HepG2 (cell line): ENCODE measurements around the gene AGAP3. TPM values are rescaled to one million over a fixed set of nuclear protein-coding genes. Genes with fewer than 3 reads are reported as not detected.

Source experiments
- ATAC-seq: fragments of 200-7000 bp; cut with Tn5 transposase; 3 replicates; pipeline ENCODE4 v1.9.1; 2020; ENCODE audit warnings: mild to moderate bottlenecking, moderate library complexity
- BruUV-seq: library from RNA; stranded (reverse); fragments of 400-500 nt; replicated peaks from 2 replicates; lab custom pipeline; 2021; lab: Mats Ljungman, UMichigan
- CTCF ChIA-PET: fragments of 300-600 bp; formaldehyde crosslinking; extraction: SDS; loops from one replicate; lab custom pipeline; 2021; ENCODE audit warnings: low total read pairs, inconsistent platforms, low intra/inter-chr PET ratio; lab: Yijun Ruan, JAX
- POLR2A ChIA-PET: fragments of 350-600 bp; sonication (Branson Sonifier 250); formaldehyde crosslinking; loops from one replicate; lab custom pipeline; 2020; ENCODE audit warnings: antibody characterized with exemption, inconsistent platforms; lab: Yijun Ruan, JAX
- DNase-seq: peaks from one replicate; pipeline ENCODE4 v3.0.0-alpha.2; 2015; ENCODE audit warnings: low spot score
- FAIRE-seq: peaks from 3 replicates; lab custom pipeline; 2011; peaks lifted over from hg19 to GRCh38; lab: Jason Lieb, UNC
- H2AFZ ChIP-seq: one replicate; pipeline ENCODE4 v1.6.1; 2011; ENCODE audit warnings: low read length, inconsistent platforms
- H3K27ac ChIP-seq: fragments of 300-600 bp; 3 replicates; pipeline ENCODE4 v1.8.0; 2011; ENCODE audit warnings: mixed run types, mild to moderate bottlenecking, mixed read lengths, low read length, inconsistent platforms; ENCODE audit not compliant: insufficient read depth; ENCODE audit errors: extremely low read length
- H3K27me3 ChIP-seq, 2 experiments: fragments of 200-600 bp in 1 of 2; 2 replicates in 1 of 2; 3 replicates in 1 of 2; pipeline versions ENCODE4 v1.6.0 to v1.8.0; 2011; ENCODE audit warnings: low read length in 2 of 2, mild to moderate bottlenecking in 2 of 2, moderate library complexity in 2 of 2, inconsistent platforms in 1 of 2; ENCODE audit not compliant: insufficient read depth in 2 of 2, control insufficient read depth in 1 of 2
- H3K36me3 ChIP-seq, 2 experiments: fragments of 200-600 bp in 1 of 2; replicated peaks in 1 of 2; 2 replicates in 1 of 2; 3 replicates in 1 of 2; pipeline versions ENCODE4 v1.5.1 to v1.8.0; 2011; ENCODE audit warnings: low read length in 2 of 2, inconsistent platforms in 1 of 2; ENCODE audit not compliant: insufficient read depth in 2 of 2, control insufficient read depth in 1 of 2
- H3K4me1 ChIP-seq: 2 replicates; pipeline ENCODE4 v1.5.1; 2012; ENCODE audit warnings: low read length, inconsistent platforms; ENCODE audit not compliant: insufficient read depth
- H3K4me2 ChIP-seq: 2 replicates; pipeline ENCODE4 v1.6.0; 2011; ENCODE audit warnings: low read depth, low read length, inconsistent platforms
- H3K4me3 ChIP-seq, 3 experiments: fragments of 200-600 bp in 1 of 3; sonication (generic), shearing (Covaris generic) in 1 of 3; replicated peaks in 1 of 3; 2 replicates each; pipeline ENCODE4 v1.5.1; 2011 to 2016; ENCODE audit warnings: low read length in 3 of 3, inconsistent platforms in 2 of 3, low read depth in 2 of 3, mild to moderate bottlenecking in 2 of 3, control low read depth in 1 of 3, mixed read lengths in 1 of 3; ENCODE audit not compliant: insufficient read depth in 1 of 3
- H3K79me2 ChIP-seq: one replicate; pipeline ENCODE4 v1.6.1; 2011; ENCODE audit warnings: low read length, inconsistent platforms; ENCODE audit not compliant: insufficient read depth
- H3K9ac ChIP-seq: 2 replicates; pipeline ENCODE4 v1.6.0; 2011; ENCODE audit warnings: mild to moderate bottlenecking, low read depth, low read length, inconsistent platforms; ENCODE audit not compliant: insufficient read depth
- H3K9me3 ChIP-seq: 2 replicates; pipeline ENCODE4 v1.5.1; 2012; ENCODE audit warnings: mild to moderate bottlenecking, low read length
- H4K20me1 ChIP-seq: 2 replicates; pipeline ENCODE4 v1.6.0; 2011; ENCODE audit warnings: inconsistent platforms, mild to moderate bottlenecking, low read length, moderate library complexity; ENCODE audit not compliant: insufficient read depth
- ETV6 ChIP-seq: sonication (generic); formaldehyde crosslinking; conservative IDR thresholded peaks from 2 replicates; pipeline ENCODE4 v1.4.0; 2020; ENCODE audit warnings: missing genetic modification reagents
- JDP2 ChIP-seq: sonication (generic); formaldehyde crosslinking; IDR thresholded peaks from 2 replicates; pipeline ENCODE4 v1.8.1; 2022; ENCODE audit warnings: missing genetic modification reagents, borderline replicate concordance
- MTF2 ChIP-seq: sonication (generic); formaldehyde crosslinking; IDR thresholded peaks from 2 replicates; pipeline ENCODE4 v1.5.0; 2020; ENCODE audit warnings: missing genetic modification reagents, borderline replicate concordance
- NFYC ChIP-seq: IDR thresholded peaks from 2 replicates; pipeline ENCODE4 v1.6.1; 2016; ENCODE audit warnings: missing genetic modification reagents, missing compliant biosample characterization
- PPARG ChIP-seq: conservative IDR thresholded peaks from 2 replicates; pipeline ENCODE4 v1.6.1; 2016; ENCODE audit warnings: missing biosample characterization, missing genetic modification reagents
- RBAK ChIP-seq: sonication (generic); formaldehyde crosslinking; IDR thresholded peaks from 2 replicates; pipeline ENCODE4 v1.5.1; 2020; ENCODE audit warnings: mild to moderate bottlenecking, missing genetic modification reagents
- SP4 ChIP-seq: sonication (generic); formaldehyde crosslinking; IDR thresholded peaks from 2 replicates; pipeline ENCODE4 v1.8.1; 2023; ENCODE audit warnings: mild to moderate bottlenecking, missing genetic modification reagents
- ZFP36 ChIP-seq: fragments of 150-350 bp; IDR thresholded peaks from 2 replicates; pipeline ENCODE4 v1.6.1; 2018; ENCODE audit warnings: borderline replicate concordance, low read length, low read depth; ENCODE audit not compliant: partially characterized antibody
- ZKSCAN8 ChIP-seq: IDR thresholded peaks from 2 replicates; pipeline ENCODE4 v1.6.1; 2016; ENCODE audit warnings: borderline replicate concordance, missing genetic modification reagents, missing compliant biosample characterization
- ZNF761 ChIP-seq: sonication (generic); formaldehyde crosslinking; conservative IDR thresholded peaks from 2 replicates; pipeline ENCODE4 v1.4.0; 2020; ENCODE audit warnings: mild to moderate bottlenecking, missing genetic modification reagents
- ZNF816 ChIP-seq: sonication (generic); formaldehyde crosslinking; IDR thresholded peaks from 2 replicates; pipeline ENCODE4 v1.8.0; 2022; ENCODE audit warnings: missing genetic modification reagents, mild to moderate bottlenecking, borderline replicate concordance
- WGBS: methylation state at CpG from one replicate; pipeline ENCODE4 v1.1.6; 2017; ENCODE audit warnings: low lambda C conversion rate; 5-methylcytosine and 5-hydroxymethylcytosine counted together
- in situ Hi-C: cut with HindIII; loops from 2 replicates; pipeline ENCODE4 v1.10.0; 2017; ENCODE audit warnings: low pct_unique_long_range_greater_than_20kb; ENCODE audit not compliant: extremely low pct_ligation_motif_present
- intact Hi-C: fragments of 100-400 bp; cut with micrococcal nuclease; formaldehyde crosslinking; loops from one replicate; pipeline ENCODE4 v1.10.0; 2022; ENCODE audit not compliant: unreplicated experiment
- polyA plus RNA-seq, 8 experiments: library from polyadenylated mRNA; depleted of rRNA in 3 of 8; stranded (reverse) in 7 of 8; unstranded in 1 of 8; fragments of >200 nt; fragmentation: Illumina TruSeq in 4 of 8; extraction: Trizol in 4 of 8; gene quantifications; 2 replicates each; pipeline versions ENCODE4 v1.2.1 to v1.2.3, GENCODE V29; 2011 to 2016; ENCODE audit warnings: low read depth in 4 of 8, missing spikeins in 1 of 8, mixed read lengths in 1 of 8; ENCODE audit not compliant: insufficient read depth in 1 of 8
- total RNA-seq, 5 experiments: library from RNA; depleted of rRNA; stranded (reverse); fragments of >200 nt; fragmentation: Illumina TruSeq; extraction: Trizol; gene quantifications; 2 replicates each; pipeline ENCODE4 v1.2.3, GENCODE V29; 2016; ENCODE audit warnings: low read depth in 1 of 5
- TF ChIP-seq, protein P1 (sequence below): sonication (generic); formaldehyde crosslinking; IDR thresholded peaks from 2 replicates; pipeline ENCODE4 v1.4.0; 2020; ENCODE audit warnings: missing genetic modification reagents
- TF ChIP-seq, protein P2 (sequence below): sonication (generic); formaldehyde crosslinking; IDR thresholded peaks from 2 replicates; pipeline ENCODE4 v1.8.0; 2022; ENCODE audit warnings: missing genetic modification reagents, mild to moderate bottlenecking, moderate library complexity, borderline replicate concordance
- TF ChIP-seq, protein P3 (sequence below): sonication (generic); formaldehyde crosslinking; IDR thresholded peaks from 2 replicates; pipeline ENCODE4 v1.4.0; 2020; ENCODE audit warnings: mild to moderate bottlenecking, missing genetic modification reagents
- TF ChIP-seq, protein P4 (sequence below): sonication (generic); formaldehyde crosslinking; IDR thresholded peaks from 2 replicates; pipeline ENCODE4 v1.4.0; 2020; ENCODE audit warnings: missing genetic modification reagents, low read depth, mild to moderate bottlenecking, borderline replicate concordance

Gene AGAP3
- total and polyA plus RNA-seq, 2 of the 13 experiments (the other 11 are each of a cell fraction or from before 2014, with no cell fraction given), result 31.3 to 61.4 TPM

DNA sequence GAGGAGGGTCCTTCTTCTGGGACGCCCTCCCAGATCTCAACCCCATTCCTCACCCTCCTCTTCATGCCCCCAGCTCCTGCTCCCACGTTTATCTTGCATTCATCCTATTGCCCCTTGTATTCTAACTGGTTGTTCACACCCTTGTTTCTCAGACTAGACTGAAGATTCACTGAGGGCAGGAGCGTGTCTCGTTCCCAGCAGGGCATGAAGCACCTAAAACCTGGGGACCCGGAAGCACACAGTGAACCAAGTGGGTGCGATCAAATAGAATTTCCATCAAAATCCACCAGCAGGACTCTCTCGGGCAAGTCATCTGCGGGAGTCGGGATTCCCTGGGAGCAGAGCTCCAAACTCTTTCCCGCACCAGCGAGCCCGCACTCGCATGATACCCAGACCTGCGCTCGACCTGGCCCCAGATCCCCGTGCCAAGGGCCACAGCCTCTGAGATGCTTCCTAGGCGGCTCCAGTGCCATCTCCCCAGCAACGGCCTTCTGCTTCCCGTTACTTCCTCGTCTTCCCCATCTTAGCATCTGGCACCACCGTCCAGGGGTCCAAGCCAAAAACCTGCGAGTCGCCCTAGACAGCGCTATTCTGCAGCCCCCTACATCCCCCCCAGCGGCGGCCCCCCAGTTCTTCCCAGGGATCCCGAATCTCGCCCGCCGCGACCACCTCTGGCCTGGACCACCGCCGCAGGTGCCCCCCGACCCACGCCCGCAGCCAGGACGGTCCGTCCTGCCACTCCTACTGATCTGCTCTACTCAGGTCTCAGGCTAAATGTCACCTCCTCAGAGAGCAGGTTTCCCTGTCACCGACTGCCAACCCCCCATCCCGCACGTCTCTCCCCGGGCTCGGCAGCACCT, 87.3 kb downstream of the AGAP3 start:
- ChIA-PET POLR2A (no interaction called here), CTCF (interaction anchor here (2.4 to 2.7 kb wide), 2 partner anchors 49 to 130 kb away, joined by 8 to 67 read pairs; no protein-coding TSS in a partner anchor)
- DNase-seq (no peak), ATAC-seq (no peak), FAIRE-seq (no peak)
- Histone ChIP-seq H3K27me3 (peaks cover 0 to 45% of the 10 kb centered on the region in 2 experiments; a peak in 4 of 5 replicates), H3K4me2 (no peak overlapping the region), H3K9me3 (no peaks in the 10 kb centered on the region), H3K79me2 (no peaks in the 10 kb centered on the region), H3K27ac (no peak overlapping the region), H3K9ac (no peak overlapping the region), H3K4me3 (no peak overlapping the region), H3K4me1 (no peaks in the 10 kb centered on the region), H4K20me1 (no peaks in the 10 kb centered on the region), H3K36me3 (no peaks in the 10 kb centered on the region), H2AFZ (no peak overlapping the region)
- intact Hi-C loops (loop anchor here (10.0 kb wide), 1 partner anchor 131 kb away; no protein-coding TSS in a partner anchor), in situ Hi-C loops (no loop called here)
- TF ChIP-seq MTF2 (CRISPR knock-in tag) (no peak), SP4 (CRISPR knock-in tag) (no peak), ZNF816 (no peak), ZKSCAN8 (CRISPR knock-in tag) (no peak), ZNF761 (CRISPR knock-in tag) (no peak), ETV6 (no peak), RBAK (CRISPR knock-in tag) (no peak), JDP2 (CRISPR knock-in tag) (no peak), ZFP36 (no peak), PPARG (no peak), NFYC (no peak)
- TF ChIP-seq, protein P1, sequence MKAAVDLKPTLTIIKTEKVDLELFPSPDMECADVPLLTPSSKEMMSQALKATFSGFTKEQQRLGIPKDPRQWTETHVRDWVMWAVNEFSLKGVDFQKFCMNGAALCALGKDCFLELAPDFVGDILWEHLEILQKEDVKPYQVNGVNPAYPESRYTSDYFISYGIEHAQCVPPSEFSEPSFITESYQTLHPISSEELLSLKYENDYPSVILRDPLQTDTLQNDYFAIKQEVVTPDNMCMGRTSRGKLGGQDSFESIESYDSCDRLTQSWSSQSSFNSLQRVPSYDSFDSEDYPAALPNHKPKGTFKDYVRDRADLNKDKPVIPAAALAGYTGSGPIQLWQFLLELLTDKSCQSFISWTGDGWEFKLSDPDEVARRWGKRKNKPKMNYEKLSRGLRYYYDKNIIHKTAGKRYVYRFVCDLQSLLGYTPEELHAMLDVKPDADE (CRISPR knock-in tag), result no peak
- TF ChIP-seq, protein P2, sequence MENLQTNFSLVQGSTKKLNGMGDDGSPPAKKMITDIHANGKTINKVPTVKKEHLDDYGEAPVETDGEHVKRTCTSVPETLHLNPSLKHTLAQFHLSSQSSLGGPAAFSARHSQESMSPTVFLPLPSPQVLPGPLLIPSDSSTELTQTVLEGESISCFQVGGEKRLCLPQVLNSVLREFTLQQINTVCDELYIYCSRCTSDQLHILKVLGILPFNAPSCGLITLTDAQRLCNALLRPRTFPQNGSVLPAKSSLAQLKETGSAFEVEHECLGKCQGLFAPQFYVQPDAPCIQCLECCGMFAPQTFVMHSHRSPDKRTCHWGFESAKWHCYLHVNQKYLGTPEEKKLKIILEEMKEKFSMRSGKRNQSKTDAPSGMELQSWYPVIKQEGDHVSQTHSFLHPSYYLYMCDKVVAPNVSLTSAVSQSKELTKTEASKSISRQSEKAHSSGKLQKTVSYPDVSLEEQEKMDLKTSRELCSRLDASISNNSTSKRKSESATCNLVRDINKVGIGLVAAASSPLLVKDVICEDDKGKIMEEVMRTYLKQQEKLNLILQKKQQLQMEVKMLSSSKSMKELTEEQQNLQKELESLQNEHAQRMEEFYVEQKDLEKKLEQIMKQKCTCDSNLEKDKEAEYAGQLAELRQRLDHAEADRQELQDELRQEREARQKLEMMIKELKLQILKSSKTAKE (CRISPR knock-in tag), result no peak
- TF ChIP-seq, protein P3, sequence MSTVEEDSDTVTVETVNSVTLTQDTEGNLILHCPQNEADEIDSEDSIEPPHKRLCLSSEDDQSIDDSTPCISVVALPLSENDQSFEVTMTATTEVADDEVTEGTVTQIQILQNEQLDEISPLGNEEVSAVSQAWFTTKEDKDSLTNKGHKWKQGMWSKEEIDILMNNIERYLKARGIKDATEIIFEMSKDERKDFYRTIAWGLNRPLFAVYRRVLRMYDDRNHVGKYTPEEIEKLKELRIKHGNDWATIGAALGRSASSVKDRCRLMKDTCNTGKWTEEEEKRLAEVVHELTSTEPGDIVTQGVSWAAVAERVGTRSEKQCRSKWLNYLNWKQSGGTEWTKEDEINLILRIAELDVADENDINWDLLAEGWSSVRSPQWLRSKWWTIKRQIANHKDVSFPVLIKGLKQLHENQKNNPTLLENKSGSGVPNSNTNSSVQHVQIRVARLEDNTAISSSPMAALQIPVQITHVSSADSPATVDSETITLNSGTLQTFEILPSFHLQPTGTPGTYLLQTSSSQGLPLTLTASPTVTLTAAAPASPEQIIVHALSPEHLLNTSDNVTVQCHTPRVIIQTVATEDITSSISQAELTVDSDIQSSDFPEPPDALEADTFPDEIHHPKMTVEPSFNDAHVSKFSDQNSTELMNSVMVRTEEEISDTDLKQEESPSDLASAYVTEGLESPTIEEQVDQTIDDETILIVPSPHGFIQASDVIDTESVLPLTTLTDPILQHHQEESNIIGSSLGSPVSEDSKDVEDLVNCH (CRISPR knock-in tag), result no peak
- TF ChIP-seq, protein P4, sequence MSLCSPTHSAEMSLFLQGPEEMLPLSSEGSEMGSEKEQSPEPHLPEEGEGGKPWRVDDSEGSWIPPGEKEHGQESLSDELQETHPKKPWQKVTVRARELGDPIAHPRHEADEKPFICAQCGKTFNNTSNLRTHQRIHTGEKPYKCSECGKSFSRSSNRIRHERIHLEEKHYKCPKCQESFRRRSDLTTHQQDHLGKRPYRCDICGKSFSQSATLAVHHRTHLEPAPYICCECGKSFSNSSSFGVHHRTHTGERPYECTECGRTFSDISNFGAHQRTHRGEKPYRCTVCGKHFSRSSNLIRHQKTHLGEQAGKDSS (CRISPR knock-in tag), result no peak
- no TSS peak for BruUV-seq
- WGBS, result 60% methylated on average over 42 of the region's 43 CpGs
